Activated T-cell treated with anti-CD3 and anti-CD28 coated beads for 4 hours (primary cell): Measurements from ENCODE around the gene IL17RA.

Experiments
- DNase-seq: peaks from one replicate; pipeline ENCODE4 v3.0.0-alpha.2; 2020

The IL17RA gene

GRCh38 chr22:17106161-17106784, 21.5 kb downstream of the IL17RA start:
- DNase-seq, result no peak

- no peak for DNase-seq
Measured at GRCh38 chr22:17106785-17107546, 22.2 kb downstream of the IL17RA start.

GRCh38 chr22:17107547-17107810, 22.7 kb downstream of the IL17RA start:
- no peak for DNase-seq

GRCh38 chr22:17108256-17109112, 23.7 kb downstream of the IL17RA start:
- no peak for DNase-seq

- DNase-seq, result no peak
Measured at GRCh38 chr22:17109113-17109865, 24.5 kb downstream of the IL17RA start.

- no peak for DNase-seq
Measured at GRCh38 chr22:17109976-17110375, 25.2 kb downstream of the IL17RA start.

- DNase-seq, result no peak
Measured at GRCh38 chr22:17110791-17111550, 26.2 kb downstream of the IL17RA start.

- DNase-seq, result no peak
Measured at GRCh38 chr22:17112491-17113042, 27.8 kb downstream of the IL17RA start.

- no peak for DNase-seq
Measured at GRCh38 chr22:17113600-17113999, 28.8 kb downstream of the IL17RA start.

GRCh38 chr22:17114173-17114897, 29.5 kb downstream of the IL17RA start:
- no peak for DNase-seq

GRCh38 chr22:17114898-17115235, 30.1 kb downstream of the IL17RA start:
- DNase-seq, result no peak

- DNase-seq, result no peak
Measured at GRCh38 chr22:17115236-17115635, 30.4 kb downstream of the IL17RA start.

- DNase-seq, result no peak
Measured at GRCh38 chr22:17115945-17116565, 31.3 kb downstream of the IL17RA start.

- no peak for DNase-seq
Measured at GRCh38 chr22:17116572-17117330, 32.0 kb downstream of the IL17RA start.

- DNase-seq, result no peak
Measured at GRCh38 chr22:17117400-17117799, 32.6 kb downstream of the IL17RA start.

GRCh38 chr22:17117890-17118289, 33.1 kb downstream of the IL17RA start:
- DNase-seq, result no peak

GRCh38 chr22:17118342-17118741, 33.5 kb downstream of the IL17RA start:
- DNase-seq, result no peak

- no peak for DNase-seq
Measured at GRCh38 chr22:17119481-17120202, 34.8 kb downstream of the IL17RA start.

- DNase-seq, result no peak
Measured at GRCh38 chr22:17120281-17120680, 35.5 kb downstream of the IL17RA start.
